Osteocyte (in vitro differentiated cells): ENCODE measurements around the gene PIK3R5. TPM values are rescaled to one million over a fixed set of nuclear protein-coding genes. Genes with fewer than 3 reads are reported as not detected.

Experiments
- DNase-seq: peaks from one replicate; pipeline ENCODE4 v3.0.0; 2021; ENCODE audit warnings: mixed read lengths; ENCODE audit not compliant: unreplicated experiment; ENCODE audit errors: extremely low spot score
- H3K27ac Mint-ChIP-seq: one replicate; pipeline ENCODE4 v1.8.0; 2021; ENCODE audit warnings: mild to moderate bottlenecking, mixed read lengths; ENCODE audit not compliant: unreplicated experiment
- H3K27me3 Mint-ChIP-seq: one replicate; pipeline ENCODE4 v1.8.0; 2021; ENCODE audit warnings: mixed read lengths; ENCODE audit not compliant: unreplicated experiment
- H3K36me3 Mint-ChIP-seq: one replicate; pipeline ENCODE4 v1.8.0; 2021; ENCODE audit warnings: mixed read lengths; ENCODE audit not compliant: unreplicated experiment
- H3K4me1 Mint-ChIP-seq: one replicate; pipeline ENCODE4 v1.8.0; 2021; ENCODE audit warnings: mixed read lengths; ENCODE audit not compliant: unreplicated experiment
- H3K4me3 Mint-ChIP-seq: one replicate; pipeline ENCODE4 v1.8.0; 2021; ENCODE audit warnings: mild to moderate bottlenecking, moderate library complexity, mixed read lengths; ENCODE audit not compliant: unreplicated experiment
- H3K9me3 Mint-ChIP-seq: one replicate; pipeline ENCODE4 v1.8.0; 2021; ENCODE audit warnings: mixed read lengths; ENCODE audit not compliant: unreplicated experiment
- total RNA-seq: library from RNA; stranded (reverse); gene quantifications from 2 replicates; pipeline ENCODE4 v1.2.1, GENCODE V29; 2021
- TF ChIP-seq, protein P1 (sequence below): fragments of 200-600 bp; sonication (generic); IDR thresholded peaks from 2 replicates; pipeline ENCODE4 v1.5.0; 2021; ENCODE audit warnings: antibody characterized with exemption, mild to moderate bottlenecking, moderate library complexity

The PIK3R5 gene
- total RNA-seq, 1 donor from 2014 or later = not detected

DNA sequence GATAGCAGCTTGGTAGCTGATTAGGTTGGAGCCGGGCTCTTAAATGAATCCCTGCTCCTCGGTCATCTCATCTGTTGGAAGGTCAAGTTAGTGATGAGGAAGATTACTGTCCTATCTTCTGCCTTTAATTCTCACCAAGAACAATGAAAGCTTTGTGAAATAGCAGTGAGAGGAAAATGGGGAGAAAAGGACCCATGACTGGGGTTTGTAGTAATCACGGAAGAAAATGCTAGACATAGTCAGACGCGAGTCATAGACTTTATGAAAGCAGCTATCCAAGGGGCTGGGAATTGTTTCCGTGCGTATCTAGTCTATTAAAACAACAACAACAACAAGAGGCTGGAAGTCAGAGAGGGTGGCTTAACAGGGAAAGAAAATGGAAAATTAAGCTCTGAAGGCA is 18.3 kb downstream of the PIK3R5 start:
- Mint-ChIP-seq H3K36me3 (no peaks in the 10 kb centered on the region), H3K27ac (no peak overlapping the region), H3K4me1 (no peaks in the 10 kb centered on the region), H3K9me3 (peaks cover 8% of the 10 kb centered on the region), H3K27me3 (peaks cover 11% of the 10 kb centered on the region), H3K4me3 (no peak overlapping the region)
- DNase-seq = no peak
- TF ChIP-seq, protein P1, sequence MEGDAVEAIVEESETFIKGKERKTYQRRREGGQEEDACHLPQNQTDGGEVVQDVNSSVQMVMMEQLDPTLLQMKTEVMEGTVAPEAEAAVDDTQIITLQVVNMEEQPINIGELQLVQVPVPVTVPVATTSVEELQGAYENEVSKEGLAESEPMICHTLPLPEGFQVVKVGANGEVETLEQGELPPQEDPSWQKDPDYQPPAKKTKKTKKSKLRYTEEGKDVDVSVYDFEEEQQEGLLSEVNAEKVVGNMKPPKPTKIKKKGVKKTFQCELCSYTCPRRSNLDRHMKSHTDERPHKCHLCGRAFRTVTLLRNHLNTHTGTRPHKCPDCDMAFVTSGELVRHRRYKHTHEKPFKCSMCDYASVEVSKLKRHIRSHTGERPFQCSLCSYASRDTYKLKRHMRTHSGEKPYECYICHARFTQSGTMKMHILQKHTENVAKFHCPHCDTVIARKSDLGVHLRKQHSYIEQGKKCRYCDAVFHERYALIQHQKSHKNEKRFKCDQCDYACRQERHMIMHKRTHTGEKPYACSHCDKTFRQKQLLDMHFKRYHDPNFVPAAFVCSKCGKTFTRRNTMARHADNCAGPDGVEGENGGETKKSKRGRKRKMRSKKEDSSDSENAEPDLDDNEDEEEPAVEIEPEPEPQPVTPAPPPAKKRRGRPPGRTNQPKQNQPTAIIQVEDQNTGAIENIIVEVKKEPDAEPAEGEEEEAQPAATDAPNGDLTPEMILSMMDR = no peak

- Mint-ChIP-seq H3K36me3 (no peaks in the 10 kb centered on the region), H3K4me1 (no peaks in the 10 kb centered on the region), H3K4me3 (no peak overlapping the region), H3K27ac (no peak overlapping the region), H3K9me3 (peaks cover 8% of the 10 kb centered on the region), H3K27me3 (peaks cover 10% of the 10 kb centered on the region)
- TF ChIP-seq, protein P1 = no peak
- DNase-seq = peak; percentile 57
Observed at GRCh38 chr17:8946476-8946875, 19.0 kb downstream of the PIK3R5 start.

DNA sequence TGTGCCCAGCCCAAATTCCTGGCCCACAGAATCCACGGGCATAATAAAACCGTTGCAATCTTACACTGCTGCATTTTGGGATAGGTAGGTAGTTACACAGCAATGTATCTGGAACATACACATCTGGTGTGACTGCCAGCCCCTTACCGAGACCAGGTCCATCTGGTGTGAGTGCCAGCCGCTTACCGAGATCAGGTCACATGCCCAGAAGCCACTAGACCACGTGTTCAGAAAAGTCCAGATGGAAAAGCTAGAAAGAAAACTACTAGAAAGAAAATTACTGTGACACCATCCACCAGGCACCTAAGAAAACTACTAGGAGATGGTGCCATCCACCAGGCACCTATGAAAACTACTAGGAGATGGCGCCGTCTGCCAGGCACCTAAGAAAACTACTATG is 19.4 kb downstream of the PIK3R5 start:
- Mint-ChIP-seq H3K9me3 (peaks cover 8% of the 10 kb centered on the region), H3K27ac (no peak overlapping the region), H3K4me3 (no peak overlapping the region), H3K4me1 (peaks cover 3% of the 10 kb centered on the region), H3K27me3 (peaks cover 13% of the 10 kb centered on the region), H3K36me3 (no peaks in the 10 kb centered on the region)
- TF ChIP-seq, protein P1 = no peak
- no peak for DNase-seq

- Mint-ChIP-seq H3K27ac (no peak overlapping the region), H3K4me1 (peaks cover 3% of the 10 kb centered on the region), H3K27me3 (peaks cover 23% of the 10 kb centered on the region), H3K9me3 (peaks cover 4% of the 10 kb centered on the region), H3K4me3 (no peak overlapping the region), H3K36me3 (no peaks in the 10 kb centered on the region)
- TF ChIP-seq, protein P1 = no peak
- DNase-seq = no peak
Observed at GRCh38 chr17:8944748-8945147, 20.8 kb downstream of the PIK3R5 start.

DNA sequence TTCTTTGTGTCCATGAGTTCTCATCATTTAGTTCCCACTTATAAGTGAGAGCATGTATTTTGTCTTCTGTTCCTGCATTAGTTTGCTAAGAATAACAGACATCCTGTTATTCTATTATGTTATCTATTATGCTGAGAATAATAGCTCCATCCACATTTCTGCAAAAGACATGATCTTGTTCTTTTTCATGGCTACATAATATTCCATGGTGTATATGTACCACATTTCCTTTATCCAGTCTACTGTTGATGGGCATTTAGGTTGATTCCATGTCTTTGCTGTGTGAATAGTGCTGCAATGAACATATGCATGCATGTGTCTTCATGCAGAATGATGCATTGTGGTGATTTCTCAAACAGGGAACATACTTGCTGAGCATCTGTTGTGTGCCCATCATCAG is 21.4 kb downstream of the PIK3R5 start:
- H3K27me3 Mint-ChIP-seq = peaks cover 26% of the 10 kb centered on the region
- H3K36me3 Mint-ChIP-seq = no peaks in the 10 kb centered on the region

More for the DNA sequence above, 21.4 kb downstream of the PIK3R5 start:
- Mint-ChIP-seq H3K27ac (no peak overlapping the region), H3K4me3 (no peak overlapping the region), H3K9me3 (peaks cover 4% of the 10 kb centered on the region), H3K4me1 (peaks cover 3% of the 10 kb centered on the region)
- TF ChIP-seq, protein P1 = no peak
- no peak for DNase-seq
